ENCODE measurements around the gene CES4A.

DNA sequence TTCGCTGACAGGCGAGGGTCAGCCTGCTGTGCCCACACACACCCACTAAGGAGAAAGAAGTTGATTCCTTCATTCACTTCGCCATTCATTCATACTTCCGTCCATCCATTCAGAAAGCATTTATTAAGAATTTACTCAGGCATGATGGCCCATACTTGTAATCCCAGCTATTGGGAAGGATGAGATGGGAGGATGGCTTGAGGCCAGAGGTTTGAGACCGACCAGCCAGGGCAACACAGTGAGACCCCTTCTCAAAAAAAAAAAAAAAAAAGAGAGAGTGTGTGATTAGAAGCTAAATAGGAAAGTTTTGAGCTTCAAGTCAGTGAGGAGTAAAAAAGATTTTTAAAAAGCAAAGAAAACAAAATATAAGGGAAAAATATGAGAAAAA is 44.3 kb upstream of the CES4A start:
- TF ChIP-seq, protein P1, sequence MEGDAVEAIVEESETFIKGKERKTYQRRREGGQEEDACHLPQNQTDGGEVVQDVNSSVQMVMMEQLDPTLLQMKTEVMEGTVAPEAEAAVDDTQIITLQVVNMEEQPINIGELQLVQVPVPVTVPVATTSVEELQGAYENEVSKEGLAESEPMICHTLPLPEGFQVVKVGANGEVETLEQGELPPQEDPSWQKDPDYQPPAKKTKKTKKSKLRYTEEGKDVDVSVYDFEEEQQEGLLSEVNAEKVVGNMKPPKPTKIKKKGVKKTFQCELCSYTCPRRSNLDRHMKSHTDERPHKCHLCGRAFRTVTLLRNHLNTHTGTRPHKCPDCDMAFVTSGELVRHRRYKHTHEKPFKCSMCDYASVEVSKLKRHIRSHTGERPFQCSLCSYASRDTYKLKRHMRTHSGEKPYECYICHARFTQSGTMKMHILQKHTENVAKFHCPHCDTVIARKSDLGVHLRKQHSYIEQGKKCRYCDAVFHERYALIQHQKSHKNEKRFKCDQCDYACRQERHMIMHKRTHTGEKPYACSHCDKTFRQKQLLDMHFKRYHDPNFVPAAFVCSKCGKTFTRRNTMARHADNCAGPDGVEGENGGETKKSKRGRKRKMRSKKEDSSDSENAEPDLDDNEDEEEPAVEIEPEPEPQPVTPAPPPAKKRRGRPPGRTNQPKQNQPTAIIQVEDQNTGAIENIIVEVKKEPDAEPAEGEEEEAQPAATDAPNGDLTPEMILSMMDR (IDR thresholded peaks at IDR 0.05) = no peak
- no peak for TF ChIP-seq POLR2AphosphoS5 (IDR thresholded peaks at IDR 0.05)
